Uterus (tissue), 4 donors: ENCODE measurements around the gene RHEBL1. TPM values are rescaled to one million over a fixed set of nuclear protein-coding genes. Genes with fewer than 3 reads are reported as not detected.

Source experiments
- DNase-seq, 2 donors: peaks; one replicate each; pipeline ENCODE4 v3.0.0-alpha.2; 2019 to 2020
- H3K27ac ChIP-seq, 2 donors: fragments of 200-600 bp; sonication (generic); 1 replicate in 1 of 2; 2 replicates in 1 of 2; pipeline ENCODE4 v1.5.1; 2016 to 2018
- H3K27me3 ChIP-seq, 2 donors: fragments of 200-600 bp; sonication (generic); one replicate each; pipeline ENCODE4 v1.5.1; 2018 to 2019; ENCODE audit warnings: control low read depth in 1 of 2
- H3K36me3 ChIP-seq, 2 donors: fragments of 200-600 bp; sonication (generic); one replicate each; pipeline ENCODE4 v1.5.1; 2019; ENCODE audit warnings: control low read depth in 1 of 2
- H3K4me1 ChIP-seq, 2 donors: fragments of 200-600 bp; sonication (generic); one replicate each; pipeline ENCODE4 v1.5.1; 2018 to 2019; ENCODE audit warnings: control low read depth in 1 of 2
- H3K4me3 ChIP-seq, 2 donors: fragments of 200-600 bp; sonication (generic); 1 replicate in 1 of 2; 2 replicates in 1 of 2; pipeline ENCODE4 v1.5.1; 2018 to 2019; ENCODE audit warnings: mild to moderate bottlenecking in 1 of 2
- H3K9me3 ChIP-seq, 2 donors: fragments of 200-600 bp; sonication (generic); one replicate each; pipeline ENCODE4 v1.5.1; 2019; ENCODE audit warnings: control low read depth in 1 of 2
- CTCF ChIP-seq, 4 experiments: fragments of 200-600 bp in 2 of 4; fragments of 450-650 bp in 2 of 4; sonication (generic) in 2 of 4; IDR thresholded peaks; one replicate each; pipeline ENCODE4 v1.5.1; 2016 to 2019; ENCODE audit warnings: antibody characterized with exemption in 4 of 4, mild to moderate bottlenecking in 2 of 4, moderate library complexity in 1 of 4
- POLR2A ChIP-seq, 2 donors: fragments of 450-650 bp; IDR thresholded peaks; one replicate each; pipeline ENCODE4 v1.6.1; 2016; ENCODE audit warnings: antibody characterized with exemption in 2 of 2, mild to moderate bottlenecking in 1 of 2, moderate library complexity in 1 of 2
- intact Hi-C: fragments of 100-400 bp; cut with DNase I; formaldehyde crosslinking; loops from one replicate; pipeline ENCODE4 v1.15.1; 2023; ENCODE audit warnings: low total_unique reads
- total RNA-seq, 4 donors: library from RNA; depleted of rRNA in 3 of 4; stranded (reverse); fragments of >200 nt in 3 of 4; gene quantifications; one replicate each; pipeline versions ENCODE4 v1.1.0 to v1.2.4, GENCODE V29; 2014 to 2023
- donor health status: DM: yes; HTN: yes; CAD: no.

The RHEBL1 gene
- total RNA-seq, 4 donors from 2014 or later: 0.37 TPM; not detected in 3

- H3K4me1 ChIP-seq: no peaks in the 10 kb centered on the region
- no peaks in the 10 kb centered on the region for H3K27me3 ChIP-seq
- TF ChIP-seq CTCF (IDR thresholded peaks at IDR 0.05): no peak
- TF ChIP-seq POLR2A (IDR thresholded peaks at IDR 0.05): no peak
- no peaks in the 10 kb centered on the region for H3K9me3 ChIP-seq
- H3K36me3 ChIP-seq: no peaks in the 10 kb centered on the region
- no peak overlapping the region for H3K27ac ChIP-seq
- DNase-seq: no peak
- intact Hi-C loops: no loop called here
- no peak overlapping the region for H3K4me3 ChIP-seq
Measured at GRCh38 chr12:49040364-49040855, 29.4 kb downstream of the RHEBL1 start.

- H3K4me1 ChIP-seq: no peaks in the 10 kb centered on the region
- intact Hi-C loops: no loop called here
- H3K27me3 ChIP-seq: no peaks in the 10 kb centered on the region
- no peak overlapping the region for H3K27ac ChIP-seq
- H3K36me3 ChIP-seq: no peaks in the 10 kb centered on the region
- H3K9me3 ChIP-seq: no peaks in the 10 kb centered on the region
- DNase-seq: no peak
- no peak overlapping the region for H3K4me3 ChIP-seq
- TF ChIP-seq CTCF (IDR thresholded peaks at IDR 0.05) (no peak), POLR2A (IDR thresholded peaks at IDR 0.05) (no peak)
Measured at GRCh38 chr12:49039421-49040363, 30.1 kb downstream of the RHEBL1 start.

GRCh38 chr12:49038291-49038955, 31.4 kb downstream of the RHEBL1 start:
- H3K9me3 ChIP-seq: no peaks in the 10 kb centered on the region
- DNase-seq: no peak
- no peaks in the 10 kb centered on the region for H3K36me3 ChIP-seq
- TF ChIP-seq CTCF (IDR thresholded peaks at IDR 0.05) (no peak), POLR2A (IDR thresholded peaks at IDR 0.05) (no peak)
- H3K4me1 ChIP-seq: no peaks in the 10 kb centered on the region
- H3K4me3 ChIP-seq: no peak overlapping the region
- no peaks in the 10 kb centered on the region for H3K27me3 ChIP-seq
- H3K27ac ChIP-seq: no peak overlapping the region
- intact Hi-C loops: no loop called here

- no peak for DNase-seq
- H3K27me3 ChIP-seq: no peaks in the 10 kb centered on the region
- intact Hi-C loops: no loop called here
- H3K4me1 ChIP-seq: no peaks in the 10 kb centered on the region
- no peak for TF ChIP-seq POLR2A (IDR thresholded peaks at IDR 0.05)
- no peak for TF ChIP-seq CTCF (IDR thresholded peaks at IDR 0.05)
- H3K27ac ChIP-seq: no peak overlapping the region
- no peaks in the 10 kb centered on the region for H3K9me3 ChIP-seq
- H3K4me3 ChIP-seq: no peak overlapping the region
- H3K36me3 ChIP-seq: no peaks in the 10 kb centered on the region
Measured at GRCh38 chr12:49037947-49038237, 31.9 kb downstream of the RHEBL1 start.
